Duodenal mucosa (tissue), 2 donors: Measurements from ENCODE around the gene DYNC1LI1.

Experiments
- H3K27ac ChIP-seq: one replicate; pipeline ENCODE4 v1.7.0; 2013; ENCODE audit warnings: low read depth, low read length
- H3K27me3 ChIP-seq, 2 donors: one replicate each; pipeline ENCODE4 v1.7.0; 2013; ENCODE audit warnings: low read length in 2 of 2, control low read depth in 1 of 2; ENCODE audit not compliant: insufficient read depth in 2 of 2, control insufficient read depth in 1 of 2
- H3K36me3 ChIP-seq, 2 donors: one replicate each; pipeline ENCODE4 v1.7.0; 2013; ENCODE audit warnings: low read length in 2 of 2, control low read depth in 1 of 2; ENCODE audit not compliant: insufficient read depth in 2 of 2, control insufficient read depth in 1 of 2
- H3K4me1 ChIP-seq, 2 donors: one replicate each; pipeline ENCODE4 v1.7.0; 2013; ENCODE audit warnings: low read length in 2 of 2, control low read depth in 1 of 2; ENCODE audit not compliant: insufficient read depth in 2 of 2, control insufficient read depth in 1 of 2
- H3K4me3 ChIP-seq, 2 donors: one replicate each; pipeline ENCODE4 v1.7.0; 2013; ENCODE audit warnings: low read length in 2 of 2, low read depth in 1 of 2
- H3K9ac ChIP-seq, 2 donors: one replicate each; pipeline ENCODE4 v1.7.0; 2013; ENCODE audit warnings: low read length in 2 of 2, low read depth in 1 of 2
- H3K9me3 ChIP-seq, 2 donors: one replicate each; pipeline ENCODE4 v1.7.0; 2013; ENCODE audit warnings: low read length in 2 of 2, control low read depth in 1 of 2; ENCODE audit not compliant: control insufficient read depth in 1 of 2

The DYNC1LI1 gene

DNA sequence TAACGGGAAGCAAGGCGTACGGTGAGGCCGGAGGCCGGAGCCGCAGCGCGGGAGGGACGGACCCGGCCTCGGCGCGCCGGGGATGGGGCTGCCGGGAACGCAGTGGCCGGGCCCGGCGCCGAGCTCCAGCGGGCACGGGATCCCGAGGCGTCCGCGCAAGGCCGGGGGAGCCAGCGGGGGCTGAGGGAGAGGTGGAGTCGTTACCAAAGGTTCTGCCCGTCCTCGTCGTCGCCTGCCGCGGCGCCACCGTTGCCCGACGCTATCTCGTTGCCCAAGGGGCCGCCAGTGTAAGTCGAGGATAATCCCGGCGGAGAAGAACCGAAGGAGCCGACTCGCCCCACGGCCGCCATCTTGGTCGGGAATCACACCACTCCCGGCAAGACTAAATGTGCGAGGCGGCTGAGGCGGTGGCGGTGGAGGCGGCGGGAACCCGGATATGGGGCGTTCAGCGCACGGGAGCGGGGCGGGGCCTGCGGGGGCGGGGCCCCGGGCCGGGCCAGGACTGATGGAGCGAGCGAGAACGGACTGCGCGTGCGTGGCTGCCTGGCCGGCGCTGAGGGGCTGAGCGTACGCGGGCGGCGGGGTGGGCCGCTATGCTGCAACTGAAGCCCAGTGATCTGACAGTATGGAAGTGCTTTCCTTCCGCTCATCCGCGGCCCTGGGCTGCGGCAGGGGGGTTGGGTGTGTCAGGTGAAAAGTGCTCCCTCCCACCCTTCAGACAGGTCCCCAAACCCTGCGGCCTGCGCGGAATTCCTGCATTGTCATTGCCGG lies at the start of gene DYNC1LI1:
Gene DYNC1LI1 (minus strand): TSS at position 438 of the 771 bp plus-strand sequence. CDS start 88 bp downstream, at position 350.
- H3K27ac ChIP-seq: peak within 1 kb of the TSS; percentile 92
- peaks cover 0 to 5% of the 10 kb centered on the region in 2 donors for H3K36me3 ChIP-seq
- peak within 1 kb of the TSS; percentile 81 to 96 for H3K9ac ChIP-seq
- H3K4me1 ChIP-seq: peaks cover 21 to 23% of the 10 kb centered on the region in 2 donors
- peak within 1 kb of the TSS; percentile 86 to 97 for H3K4me3 ChIP-seq
- H3K27me3 ChIP-seq: no peaks in the 10 kb centered on the region
- no peaks in the 10 kb centered on the region for H3K9me3 ChIP-seq

DNA sequence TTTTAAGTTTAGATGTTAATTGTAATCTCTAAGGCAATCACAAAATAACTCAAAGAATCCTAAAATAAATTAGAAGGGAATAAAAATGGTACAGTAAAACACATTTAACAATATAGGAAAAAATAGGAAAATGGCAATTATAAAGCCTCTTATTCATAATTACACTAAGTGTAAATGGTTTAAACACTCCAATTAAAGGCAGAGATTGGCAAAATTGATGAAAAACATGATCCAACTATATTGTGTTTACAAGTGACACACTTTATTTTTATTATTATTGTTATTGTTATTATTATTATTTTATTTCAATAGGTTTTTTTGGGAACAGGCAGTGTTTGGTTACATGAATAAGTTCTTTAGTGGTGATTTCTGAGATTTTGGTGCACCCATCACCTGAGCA lies 48.7 kb upstream of the DYNC1LI1 start:
- no peaks in the 10 kb centered on the region for H3K27me3 ChIP-seq
- H3K9me3 ChIP-seq: no peaks in the 10 kb centered on the region
- no peaks in the 10 kb centered on the region for H3K36me3 ChIP-seq
- no peak overlapping the region for H3K27ac ChIP-seq
- H3K9ac ChIP-seq: no peak overlapping the region
- no peaks in the 10 kb centered on the region for H3K4me1 ChIP-seq
- no peak overlapping the region for H3K4me3 ChIP-seq

DNA sequence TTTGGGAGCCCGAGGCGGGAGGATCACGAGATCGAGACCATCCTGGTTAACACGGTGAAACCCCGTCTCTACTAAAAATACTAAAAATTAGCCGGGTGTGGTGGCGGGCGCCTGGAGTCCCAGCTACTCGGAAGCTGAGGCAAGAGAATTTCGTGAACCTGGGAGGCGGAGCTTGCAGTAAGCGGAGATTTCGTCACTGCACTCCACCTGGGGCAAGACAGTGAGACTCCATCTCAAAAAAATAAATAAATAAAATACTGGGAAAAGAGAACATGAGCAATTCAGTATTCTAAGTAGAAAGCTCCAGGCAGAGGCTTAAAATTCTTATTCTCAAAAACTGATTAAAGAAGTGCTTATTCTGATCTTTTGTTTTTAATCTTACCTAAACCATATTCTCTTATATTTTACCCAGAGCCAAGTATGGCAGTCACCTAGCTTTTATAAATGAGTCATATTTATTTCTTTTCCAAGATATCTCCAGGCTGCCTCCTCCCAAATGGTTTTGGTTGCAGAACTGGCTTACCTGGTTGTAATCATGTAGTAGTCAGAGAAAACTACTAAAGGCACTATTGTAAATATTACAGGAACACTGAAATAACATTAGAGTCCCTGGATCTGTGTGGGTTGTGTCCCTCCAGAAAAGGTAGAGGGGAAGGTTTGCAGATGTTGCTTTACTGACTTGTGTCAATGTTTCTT lies 45.8 kb upstream of the DYNC1LI1 start:
- Histone ChIP-seq H3K9me3 (no peaks in the 10 kb centered on the region), H3K4me1 (no peaks in the 10 kb centered on the region), H3K4me3 (no peak overlapping the region), H3K9ac (no peak overlapping the region), H3K36me3 (no peaks in the 10 kb centered on the region), H3K27me3 (no peaks in the 10 kb centered on the region), H3K27ac (no peak overlapping the region)

DNA sequence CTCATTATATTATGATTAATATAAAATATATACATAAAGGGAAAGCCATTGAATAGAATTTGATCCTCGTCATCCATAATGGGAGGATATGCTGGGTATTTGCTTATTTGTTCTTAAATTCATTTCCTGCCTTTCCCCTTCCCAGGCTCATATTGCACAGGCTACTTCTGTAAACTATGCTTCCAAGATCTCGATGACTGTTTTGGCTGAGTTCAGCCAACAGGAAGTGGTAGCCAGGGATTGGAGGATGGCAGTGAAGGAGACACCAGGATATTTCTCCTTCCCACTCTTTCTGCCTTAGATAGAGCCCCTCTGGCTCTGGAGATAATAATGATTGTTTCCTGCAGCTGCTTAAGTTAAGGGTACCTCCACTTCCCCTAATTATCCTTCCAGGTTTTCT lies 44.3 kb upstream of the DYNC1LI1 start:
- no peak overlapping the region for H3K4me3 ChIP-seq
- H3K9ac ChIP-seq: no peak overlapping the region
- H3K4me1 ChIP-seq: no peaks in the 10 kb centered on the region
- no peak overlapping the region for H3K27ac ChIP-seq
- no peaks in the 10 kb centered on the region for H3K27me3 ChIP-seq
- no peaks in the 10 kb centered on the region for H3K36me3 ChIP-seq
- H3K9me3 ChIP-seq: no peaks in the 10 kb centered on the region

- no peaks in the 10 kb centered on the region for H3K27me3 ChIP-seq
- no peak overlapping the region for H3K27ac ChIP-seq
- no peaks in the 10 kb centered on the region for H3K36me3 ChIP-seq
- no peak overlapping the region for H3K4me3 ChIP-seq
- no peaks in the 10 kb centered on the region for H3K4me1 ChIP-seq
- no peak overlapping the region for H3K9ac ChIP-seq
- H3K9me3 ChIP-seq: no peaks in the 10 kb centered on the region
These were observed 42.5 kb upstream of the DYNC1LI1 start for GRCh38 chr3:32613183-32613582.

DNA sequence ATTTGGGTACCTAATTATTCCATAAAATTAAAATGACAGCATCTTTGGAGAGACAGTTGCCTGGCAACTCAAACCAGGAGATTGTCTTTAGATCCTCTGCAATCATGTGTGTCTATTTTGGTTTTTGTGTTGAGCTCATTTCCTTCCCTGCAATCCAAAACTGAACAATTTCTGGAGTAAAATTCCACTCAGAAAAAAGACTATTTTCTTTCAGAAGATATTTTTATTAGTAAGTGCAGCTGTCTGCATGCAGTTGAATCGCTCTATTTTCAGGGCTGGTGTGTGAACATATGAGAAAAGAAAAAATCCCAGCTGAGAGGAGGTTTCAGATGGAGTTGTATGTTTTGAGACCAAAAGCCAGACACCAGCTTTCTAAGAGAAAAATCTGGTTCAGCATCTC lies 41.9 kb upstream of the DYNC1LI1 start:
- no peaks in the 10 kb centered on the region for H3K27me3 ChIP-seq
- H3K9ac ChIP-seq: no peak overlapping the region
- no peaks in the 10 kb centered on the region for H3K36me3 ChIP-seq
- H3K27ac ChIP-seq: no peak overlapping the region
- no peaks in the 10 kb centered on the region for H3K9me3 ChIP-seq
- H3K4me3 ChIP-seq: no peak overlapping the region
- H3K4me1 ChIP-seq: no peaks in the 10 kb centered on the region

GRCh38 chr3:32607522-32607921 lies 36.9 kb upstream of the DYNC1LI1 start:
- H3K9ac ChIP-seq: no peak overlapping the region
- H3K27ac ChIP-seq: no peak overlapping the region
- no peaks in the 10 kb centered on the region for H3K9me3 ChIP-seq
- H3K36me3 ChIP-seq: no peaks in the 10 kb centered on the region
- H3K4me1 ChIP-seq: peaks cover 5 to 11% of the 10 kb centered on the region in 2 donors
- H3K27me3 ChIP-seq: no peaks in the 10 kb centered on the region
- no peak overlapping the region for H3K4me3 ChIP-seq

- no peaks in the 10 kb centered on the region for H3K9me3 ChIP-seq
- no peak overlapping the region for H3K9ac ChIP-seq
- no peaks in the 10 kb centered on the region for H3K27me3 ChIP-seq
- no peaks in the 10 kb centered on the region for H3K36me3 ChIP-seq
- H3K27ac ChIP-seq: no peak overlapping the region
- H3K4me1 ChIP-seq: peaks cover 5 to 15% of the 10 kb centered on the region in 2 donors
- no peak overlapping the region for H3K4me3 ChIP-seq
These were observed 36.3 kb upstream of the DYNC1LI1 start for GRCh38 chr3:32606960-32607359.

GRCh38 chr3:32606277-32606676 lies 35.6 kb upstream of the DYNC1LI1 start:
- Histone ChIP-seq H3K27ac (no peak overlapping the region), H3K4me3 (no peak overlapping the region), H3K9me3 (no peaks in the 10 kb centered on the region), H3K27me3 (no peaks in the 10 kb centered on the region), H3K36me3 (no peaks in the 10 kb centered on the region), H3K9ac (no peak overlapping the region), H3K4me1 (peaks cover 5 to 15% of the 10 kb centered on the region in 2 donors)

DNA sequence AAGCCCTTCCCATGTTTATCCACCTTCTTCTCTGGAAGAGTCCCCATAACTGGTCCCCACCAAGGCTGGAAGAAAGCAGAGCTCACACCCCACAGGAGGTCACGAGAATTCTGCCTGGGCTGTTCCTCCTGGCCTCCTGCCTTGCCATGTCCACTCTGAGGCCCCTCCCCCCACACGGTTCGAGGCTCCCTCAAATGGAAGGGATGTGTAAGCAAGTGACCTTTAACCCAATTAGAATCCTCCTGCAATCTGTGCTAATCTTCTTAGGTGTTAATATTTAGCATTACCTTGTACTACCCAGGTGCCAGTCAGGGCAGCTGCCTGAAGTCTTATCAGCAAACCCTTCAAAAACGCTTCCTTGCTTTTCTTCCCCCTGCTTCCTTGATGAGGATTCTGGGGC lies 32.4 kb upstream of the DYNC1LI1 start:
- Histone ChIP-seq H3K4me3 (no peak overlapping the region), H3K27ac (no peak overlapping the region), H3K9me3 (no peaks in the 10 kb centered on the region), H3K36me3 (no peaks in the 10 kb centered on the region), H3K9ac (no peak overlapping the region), H3K4me1 (peaks cover 5 to 15% of the 10 kb centered on the region in 2 donors), H3K27me3 (no peaks in the 10 kb centered on the region)
